ENCODE results near the gene TMEM266.

The TMEM266 gene

GRCh38 chr15:76239786-76240185 is 180.0 kb downstream of the TMEM266 start:
- DNase-seq (ENCODE audit: low spot score) = no peak

GRCh38 chr15:76245072-76245610 is 185.4 kb downstream of the TMEM266 start:
- DNase-seq (ENCODE audit: low spot score) = no peak

GRCh38 chr15:76251717-76252116 is 191.9 kb downstream of the TMEM266 start:
- DNase-seq (ENCODE audit: low spot score) = no peak

- no peak for DNase-seq (ENCODE audit: low spot score)
Observed at GRCh38 chr15:76252249-76252648, 192.5 kb downstream of the TMEM266 start.

DNA sequence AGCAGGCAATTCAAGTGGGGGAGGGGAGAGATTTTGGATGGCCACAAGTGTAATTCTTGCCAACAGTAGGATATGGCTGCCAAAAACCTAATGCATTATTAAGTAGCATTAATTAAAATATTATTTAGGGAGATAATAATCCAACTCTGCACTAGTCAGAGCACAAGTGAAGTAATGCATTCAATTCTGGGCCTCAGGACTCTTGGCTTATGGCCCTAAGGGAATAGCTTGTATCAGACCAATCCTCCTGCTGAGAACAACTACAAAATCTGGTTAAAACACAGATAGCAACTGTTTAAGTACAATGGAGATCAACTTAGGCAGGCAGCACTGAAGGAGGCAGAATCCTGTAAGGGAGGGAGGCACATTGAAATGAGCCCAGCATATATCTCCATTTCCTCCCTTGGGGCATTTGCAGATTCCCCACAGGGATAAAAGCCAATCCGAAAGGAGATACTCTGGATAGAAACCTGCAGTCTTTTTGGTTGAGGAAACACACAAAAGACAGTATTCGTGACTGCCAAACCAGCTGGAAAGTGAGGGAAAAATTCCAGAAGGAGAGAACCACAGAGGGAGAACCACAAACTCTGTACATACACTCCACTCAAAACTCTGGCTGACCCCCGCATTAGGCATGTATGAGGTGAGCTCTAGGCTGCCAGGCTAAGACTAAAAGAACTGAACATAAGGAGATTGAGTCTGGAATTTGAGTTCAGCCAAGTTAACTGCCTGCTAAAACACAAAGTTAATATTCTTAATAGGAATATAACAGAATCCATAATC is 194.1 kb downstream of the TMEM266 start:
- no peak for DNase-seq (ENCODE audit: low spot score)
